H1 (cell line): ENCODE results near the gene DENND1A. TPM values are rescaled to one million over a fixed set of nuclear protein-coding genes. Genes with fewer than 3 reads are reported as not detected.

Experiments used
- CTCF ChIA-PET: fragments of 300-600 bp; sonication (Branson Sonifier 250); formaldehyde crosslinking; loops from one replicate; lab custom pipeline; 2021; ENCODE audit not compliant: partially characterized antibody; lab: Charles Lee
- POLR2A ChIA-PET: fragments of 300-600 bp; sonication (Branson Sonifier 250); formaldehyde crosslinking; loops from one replicate; lab custom pipeline; 2021; ENCODE audit warnings: inconsistent platforms; ENCODE audit not compliant: partially characterized antibody; lab: Charles Lee
- DNase-seq, 2 experiments: peaks; one replicate each; pipeline versions ENCODE4 v3.0.0 to v3.0.0-alpha.2; 2010 to 2022; ENCODE audit warnings: low spot score in 2 of 2, low read depth in 1 of 2, mixed read lengths in 1 of 2
- FAIRE-seq: peaks from 2 replicates; lab custom pipeline; 2011; peaks lifted over from hg19 to GRCh38; lab: Jason Lieb, UNC
- H2AFZ ChIP-seq: 2 replicates; pipeline ENCODE4 v1.8.1; 2012; ENCODE audit warnings: low read length, inconsistent platforms
- H2AK5ac ChIP-seq: 2 replicates; pipeline ENCODE4 v1.6.1; 2013; ENCODE audit warnings: low read depth, low read length
- H2BK120ac ChIP-seq: replicated peaks from 2 replicates; pipeline ENCODE3; 2013; ENCODE audit warnings: low read depth, low read length, inconsistent platforms
- H2BK12ac ChIP-seq: 2 replicates; pipeline ENCODE4 v1.6.1; 2013; ENCODE audit warnings: low read depth, low read length
- H2BK15ac ChIP-seq: 2 replicates; pipeline ENCODE4 v1.6.1; 2013; ENCODE audit warnings: low read length
- H2BK20ac ChIP-seq: 2 replicates; pipeline ENCODE4 v1.6.1; 2013; ENCODE audit warnings: low read length
- H2BK5ac ChIP-seq: 2 replicates; pipeline ENCODE4 v1.6.1; 2013; ENCODE audit warnings: low read depth, low read length
- H3K14ac ChIP-seq: 2 replicates; pipeline ENCODE4 v1.6.1; 2013; ENCODE audit warnings: inconsistent platforms; ENCODE audit not compliant: insufficient read length
- H3K18ac ChIP-seq: 2 replicates; pipeline ENCODE4 v1.6.1; 2013; ENCODE audit warnings: low read length; ENCODE audit errors: extremely low read depth
- H3K23ac ChIP-seq: 2 replicates; pipeline ENCODE4 v1.6.1; 2013; ENCODE audit warnings: inconsistent platforms; ENCODE audit not compliant: insufficient read length
- H3K23me2 ChIP-seq: 2 replicates; pipeline ENCODE4 v1.6.1; 2013; ENCODE audit warnings: low read depth, low read length
- H3K27ac ChIP-seq: 2 replicates; pipeline ENCODE4 v1.6.1; 2011; ENCODE audit warnings: low read depth, low read length, inconsistent platforms
- H3K27me3 ChIP-seq, 4 experiments: replicated peaks in 1 of 4; 1 replicate in 1 of 4; 2 replicates in 3 of 4; pipeline versions ENCODE4 v1.6.1 to v1.8.1; 2011 to 2013; ENCODE audit warnings: low read length in 3 of 4, mild to moderate bottlenecking in 3 of 4, inconsistent platforms in 2 of 4, mixed read lengths in 2 of 4, moderate library complexity in 1 of 4; ENCODE audit not compliant: control insufficient read depth in 3 of 4, insufficient read depth in 3 of 4; ENCODE audit errors: extremely low read depth in 1 of 4
- H3K36me3 ChIP-seq, 4 experiments: 2 replicates each; pipeline versions ENCODE4 v1.6.1 to v1.8.1; 2011 to 2013; ENCODE audit warnings: mild to moderate bottlenecking in 4 of 4, low read length in 3 of 4, moderate library complexity in 2 of 4, control low read depth in 1 of 4, inconsistent platforms in 1 of 4; ENCODE audit not compliant: insufficient read depth in 4 of 4, control insufficient read depth in 2 of 4
- H3K4ac ChIP-seq: replicated peaks from 2 replicates; pipeline ENCODE3; 2013; ENCODE audit warnings: low read length, low read depth, mixed read lengths, inconsistent platforms; ENCODE audit not compliant: insufficient read length
- H3K4me1 ChIP-seq, 4 experiments: replicated peaks in 1 of 4; 1 replicate in 1 of 4; 2 replicates in 3 of 4; pipeline versions ENCODE4 v1.6.1 to v1.8.1; 2011 to 2013; ENCODE audit warnings: low read length in 3 of 4, inconsistent platforms in 2 of 4, mixed read lengths in 1 of 4; ENCODE audit not compliant: insufficient read depth in 4 of 4, control insufficient read depth in 3 of 4
- H3K4me2 ChIP-seq, 2 experiments: 2 replicates each; pipeline versions ENCODE4 v1.6.1 to v1.8.1; 2011 to 2013; ENCODE audit warnings: low read depth in 2 of 2, low read length in 2 of 2, control low read depth in 1 of 2, inconsistent platforms in 1 of 2, mild to moderate bottlenecking in 1 of 2; ENCODE audit not compliant: insufficient read depth in 1 of 2
- H3K4me3 ChIP-seq, 4 experiments: fragments of 200-600, 300-600 bp in 1 of 4; sonication (generic), shearing (Covaris generic), sonication (Bioruptor Twin) in 1 of 4; 2 replicates each; pipeline versions ENCODE4 v1.5.1 to v1.8.1; 2011 to 2016; ENCODE audit warnings: low read length in 4 of 4, low read depth in 3 of 4, control low read depth in 2 of 4, inconsistent platforms in 2 of 4, mild to moderate bottlenecking in 2 of 4, mixed read lengths in 1 of 4, moderate library complexity in 1 of 4; ENCODE audit not compliant: insufficient read depth in 2 of 4; ENCODE audit errors: extremely low read depth in 1 of 4
- H3K56ac ChIP-seq: replicated peaks from 2 replicates; pipeline ENCODE3; 2013; ENCODE audit warnings: low read depth, mild to moderate bottlenecking, mixed read lengths, low read length, inconsistent platforms; ENCODE audit not compliant: insufficient read length
- H3K79me1 ChIP-seq: 2 replicates; pipeline ENCODE4 v1.6.1; 2013; ENCODE audit warnings: low read depth, low read length, control low read depth
- H3K79me2 ChIP-seq, 2 experiments: 2 replicates each; pipeline versions ENCODE4 v1.6.1 to v1.8.1; 2012 to 2013; ENCODE audit warnings: low read length in 2 of 2, mild to moderate bottlenecking in 2 of 2, inconsistent platforms in 1 of 2; ENCODE audit not compliant: insufficient read depth in 2 of 2, control insufficient read depth in 1 of 2
- H3K9ac ChIP-seq, 4 experiments: replicated peaks in 1 of 4; 1 replicate in 1 of 4; 2 replicates in 3 of 4; pipeline versions ENCODE4 v1.6.1 to v1.8.1; 2011 to 2013; ENCODE audit warnings: low read depth in 3 of 4, low read length in 3 of 4, control low read depth in 2 of 4, mild to moderate bottlenecking in 2 of 4, moderate library complexity in 2 of 4, inconsistent platforms in 1 of 4; ENCODE audit errors: extremely low read depth in 1 of 4
- H3K9me3 ChIP-seq, 2 experiments: 2 replicates each; pipeline versions ENCODE4 v1.6.1 to v1.8.1; 2012 to 2013; ENCODE audit warnings: mild to moderate bottlenecking in 2 of 2, moderate library complexity in 2 of 2, control low read depth in 1 of 2, inconsistent platforms in 1 of 2, low read depth in 1 of 2, low read length in 1 of 2, mixed read lengths in 1 of 2; ENCODE audit not compliant: insufficient read depth in 2 of 2
- H4K20me1 ChIP-seq, 2 experiments: replicated peaks in 1 of 2; 2 replicates each; pipeline versions ENCODE3 to v1.8.1; 2011 to 2013; ENCODE audit warnings: inconsistent platforms in 2 of 2, low read length in 2 of 2, mild to moderate bottlenecking in 1 of 2; ENCODE audit not compliant: insufficient read depth in 2 of 2, control insufficient read depth in 1 of 2
- H4K5ac ChIP-seq: 2 replicates; pipeline ENCODE4 v1.6.1; 2013; ENCODE audit warnings: low read length, low read depth, mixed read lengths, inconsistent platforms; ENCODE audit not compliant: insufficient read length
- H4K8ac ChIP-seq: 2 replicates; pipeline ENCODE4 v1.8.0; 2013; ENCODE audit warnings: mild to moderate bottlenecking, moderate library complexity, low read length, inconsistent platforms; ENCODE audit not compliant: insufficient read depth; ENCODE audit errors: extremely low read depth
- H4K91ac ChIP-seq: replicated peaks from 2 replicates; pipeline ENCODE3; 2013; ENCODE audit warnings: low read length, mixed read lengths, inconsistent platforms; ENCODE audit not compliant: insufficient read length
- ASH2L ChIP-seq: fragments of 200-600, 300-600 bp; sonication (generic); IDR thresholded peaks from one replicate; pipeline ENCODE4 v1.7.1; 2017; ENCODE audit warnings: low read length
- BCL11A ChIP-seq, 2 experiments: IDR thresholded peaks; one replicate each; pipeline ENCODE4 v1.6.1; 2011; ENCODE audit warnings: low read depth in 2 of 2, low read length in 2 of 2, mild to moderate bottlenecking in 2 of 2
- CTCF ChIP-seq, 3 experiments: IDR thresholded peaks; 1 replicate in 2 of 3; 2 replicates in 1 of 3; pipeline versions ENCODE4 v1.5.1 to v1.6.1; 2011; ENCODE audit warnings: low read length in 3 of 3, mild to moderate bottlenecking in 3 of 3, inconsistent platforms in 2 of 3, low read depth in 1 of 3, moderate library complexity in 1 of 3; ENCODE audit not compliant: insufficient read depth in 1 of 3; ENCODE audit errors: control extremely low read depth in 1 of 3
- FOSL1 ChIP-seq: IDR thresholded peaks from 2 replicates; pipeline ENCODE4 v1.6.1; 2011; ENCODE audit warnings: mild to moderate bottlenecking, low read depth, low read length, moderate library complexity; ENCODE audit not compliant: insufficient read depth
- HDAC2 ChIP-seq, 2 experiments: fragments of 300-600 bp in 1 of 2; sonication (generic) in 1 of 2; IDR thresholded peaks; 2 replicates each; pipeline ENCODE4 v1.6.1; 2011 to 2012; ENCODE audit warnings: low read depth in 2 of 2, low read length in 2 of 2, mild to moderate bottlenecking in 2 of 2, moderate library complexity in 2 of 2, borderline replicate concordance in 1 of 2, inconsistent platforms in 1 of 2
- JUN ChIP-seq: IDR thresholded peaks from 2 replicates; pipeline ENCODE4 v1.6.1; 2011; ENCODE audit warnings: low read depth, mild to moderate bottlenecking, improper control_type of control experiment, low read length
- PHF8 ChIP-seq: fragments of 200-600 bp; sonication (generic); conservative IDR thresholded peaks from 2 replicates; pipeline ENCODE4 v1.7.1; 2012; ENCODE audit warnings: low read depth, mild to moderate bottlenecking, inconsistent platforms, low read length, moderate library complexity
- RXRA ChIP-seq: IDR thresholded peaks from 2 replicates; pipeline ENCODE4 v1.6.1; 2011; ENCODE audit warnings: low read depth, mild to moderate bottlenecking, low read length, moderate library complexity; ENCODE audit not compliant: insufficient read depth
- SRF ChIP-seq: IDR thresholded peaks from 2 replicates; pipeline ENCODE4 v1.6.1; 2011; ENCODE audit warnings: mild to moderate bottlenecking, low read depth, low read length, moderate library complexity
- SUZ12 ChIP-seq: fragments of 200-600 bp; sonication (generic); IDR thresholded peaks from 2 replicates; pipeline ENCODE4 v1.6.1; 2012; ENCODE audit warnings: mild to moderate bottlenecking, inconsistent platforms, low read length, moderate library complexity, mixed read lengths
- TCF12 ChIP-seq: IDR thresholded peaks from 2 replicates; pipeline ENCODE4 v1.6.1; 2011; ENCODE audit warnings: low read depth, mild to moderate bottlenecking, low read length
- WGBS, 2 experiments: shearing (Covaris generic) in 1 of 2; methylation state at CpG; one replicate each; pipeline versions ENCODE4 v1.1.6 to v1.1.7; 2013 to 2015; ENCODE audit warnings: low lambda C conversion rate in 2 of 2, mixed read lengths in 2 of 2, inconsistent platforms in 1 of 2, low coverage in 1 of 2, missing lambda C conversion rate in 1 of 2; ENCODE audit not compliant: insufficient replicate concordance in 2 of 2, insufficient coverage in 1 of 2, insufficient read length in 1 of 2; ENCODE audit errors: extremely low coverage in 1 of 2, missing lambda C conversion rate in 1 of 2; 5-methylcytosine and 5-hydroxymethylcytosine counted together
- polyA plus RNA-seq, 7 experiments: library from polyadenylated mRNA; depleted of rRNA in 3 of 7; stranded (reverse) in 5 of 7; unstranded in 2 of 7; fragments of >200 nt in 5 of 7; fragments of 200-250 nt in 2 of 7; gene quantifications; 1 replicate in 5 of 7; 2 replicates in 1 of 7; 4 replicates in 1 of 7; pipeline versions ENCODE4 v1.2.1 to v1.2.3, GENCODE V29; 2011 to 2013; ENCODE audit warnings: missing spikeins in 2 of 7, mixed read lengths in 2 of 7
- total RNA-seq: library from RNA; stranded (reverse); fragmentation: NEBNext Ultra II Directional; extraction: Animal tissue kit (Norgen Biotek cat#: 25700); gene quantifications from 2 replicates; pipeline ENCODE4 v1.2.1, GENCODE V29; 2021

The DENND1A gene
- total and polyA plus RNA-seq, 2 of the 8 experiments (the other 6 are each of a cell fraction or from before 2014, with no cell fraction given), result 24.1 to 26.4 TPM

- Histone ChIP-seq H3K23ac (no peak overlapping the region), H3K23me2 (no peaks in the 10 kb centered on the region), H3K27me3 (no peaks in the 10 kb centered on the region), H4K8ac (no peak overlapping the region), H2BK5ac (no peak overlapping the region), H3K79me2 (no peaks in the 10 kb centered on the region), H3K79me1 (no peaks in the 10 kb centered on the region), H3K4me3 (no peak overlapping the region), H3K36me3 (no peaks in the 10 kb centered on the region), H3K4me2 (no peak overlapping the region), H3K14ac (no peak overlapping the region), H2BK120ac (no peak overlapping the region), H2AFZ (no peak overlapping the region), H2AK5ac (no peak overlapping the region), H2BK20ac (no peak overlapping the region), H3K9ac (no peak overlapping the region), H4K91ac (no peak overlapping the region), H3K4ac (no peak overlapping the region), H4K5ac (no peak overlapping the region), H2BK15ac (no peak overlapping the region), H3K4me1 (no peaks in the 10 kb centered on the region), H3K18ac (no peak overlapping the region), H3K9me3 (no peaks in the 10 kb centered on the region; a peak in 1 of 4 replicates), H3K27ac (no peak overlapping the region), H3K56ac (no peak overlapping the region), H2BK12ac (no peak overlapping the region), H4K20me1 (no peaks in the 10 kb centered on the region)
- no peak for FAIRE-seq
- CTCF ChIA-PET, result interaction anchor here (1.2 to 1.4 kb wide), 2 partner anchors 13 to 60 kb away, joined by 4 read pairs; no protein-coding TSS in a partner anchor
- no peak for DNase-seq
- WGBS, 2 experiments, result 83% methylated on average over 7 of the region's 7 CpGs; no CpG with 5 or more reads in 1 of the 2 experiments
- POLR2A ChIA-PET, result interaction anchor here (1.1 kb wide), 1 partner anchor 11 kb away, joined by 3 read pairs; the partner anchor contains the start of gene DENND1A
- TF ChIP-seq PHF8 (no peak), CTCF (IDR thresholded peaks at IDR 0.05; ENCODE audit: control extremely low read depth in 1 of 3, insufficient read depth in 1 of 3, low read depth in 1 of 3, low read length in 3 of 3) (no peak), SUZ12 (no peak), RXRA (no peak), ASH2L (no peak), SRF (no peak), HDAC2 (IDR thresholded peaks at IDR 0.05; ENCODE audit: borderline replicate concordance in 1 of 2, low read depth in 2 of 2, low read length in 2 of 2) (no peak), TCF12 (no peak), FOSL1 (no peak), BCL11A (IDR thresholded peaks at IDR 0.05; ENCODE audit: low read depth in 2 of 2, low read length in 2 of 2) (no peak), JUN (no peak)
These were observed 11.7 kb upstream of the DENND1A start for GRCh38 chr9:123941524-123942070.
